ENCODE data around the gene KRT38.

The KRT38 gene

GRCh38 chr17:41393826-41394225, 47.0 kb downstream of the KRT38 start:
- peak; percentile 52 for DNase-seq

GRCh38 chr17:41393294-41393693, 47.5 kb downstream of the KRT38 start:
- peak; percentile 58 for DNase-seq

GRCh38 chr17:41392278-41392677, 48.5 kb downstream of the KRT38 start:
- no peak for DNase-seq

GRCh38 chr17:41391535-41391934, 49.2 kb downstream of the KRT38 start:
- no peak for DNase-seq

GRCh38 chr17:41390411-41390938, 50.3 kb downstream of the KRT38 start:
- DNase-seq: peak; percentile 74

- DNase-seq: no peak
Observed at GRCh38 chr17:41387670-41388069, 53.1 kb downstream of the KRT38 start.

- DNase-seq: no peak
Observed at GRCh38 chr17:41386227-41386626, 54.6 kb downstream of the KRT38 start.
